Astrocyte (in vitro differentiated cells and primary cell): ENCODE measurements around the gene CAMP.

ENCODE experiments used
- CTCF ChIP-seq: IDR thresholded peaks from 2 replicates; pipeline ENCODE4 v1.5.1; 2011; ENCODE audit warnings: low read depth, mild to moderate bottlenecking, inconsistent platforms, low read length, moderate library complexity; ENCODE audit not compliant: insufficient read depth
- EZH2 ChIP-seq: IDR thresholded peaks from 2 replicates; pipeline ENCODE4 v1.6.1; 2012; ENCODE audit warnings: mild to moderate bottlenecking, low read length, inconsistent platforms; ENCODE audit not compliant: insufficient read depth

- TF ChIP-seq CTCF: no peak
- no peak for TF ChIP-seq EZH2
Measured at GRCh38 chr3:48267782-48268181, 44.5 kb downstream of the CAMP start.
